GM18511 (cell line): ENCODE data around the gene POU6F1.
"Not testable (repeated sequence)": the region's sequence is repeated elsewhere in the genome, so short reads cannot be mapped to it uniquely, and the experiment has no call there.

Source experiments
- ATAC-seq: cut with Tn5 transposase; IDR thresholded peaks from one replicate; pipeline ENCODE4 v1.9.1; 2021; ENCODE audit warnings: mild to moderate bottlenecking, moderate library complexity; ENCODE audit not compliant: unreplicated experiment

POU6F1 gene

GRCh38 chr12:51227962-51228361 lies 10.1 kb upstream of the POU6F1 start:
- ATAC-seq = no peak

GRCh38 chr12:51227112-51227511 lies 9.2 kb upstream of the POU6F1 start:
- not testable (repeated sequence) for ATAC-seq

- no peak for ATAC-seq
Measured at GRCh38 chr12:51225771-51226170, 7.9 kb upstream of the POU6F1 start.

GRCh38 chr12:51225234-51225633 lies 7.4 kb upstream of the POU6F1 start:
- no peak for ATAC-seq

GRCh38 chr12:51224625-51225024 lies 6.8 kb upstream of the POU6F1 start:
- ATAC-seq = no peak

- no peak for ATAC-seq
Measured at GRCh38 chr12:51222461-51222860, 4.6 kb upstream of the POU6F1 start.

- not testable (repeated sequence) for ATAC-seq
Measured at GRCh38 chr12:51219857-51220256, 2.0 kb upstream of the POU6F1 start.

GRCh38 chr12:51219322-51219721 lies 1.5 kb upstream of the POU6F1 start:
- ATAC-seq = no peak

- no peak for ATAC-seq
Measured at GRCh38 chr12:51218607-51219161, 822 bp upstream of the POU6F1 start.

GRCh38 chr12:51217133-51217967 lies 512 bp downstream of the POU6F1 start:
- peak; percentile 57 for ATAC-seq

- no peak for ATAC-seq
Measured at GRCh38 chr12:51216642-51217041, 1.2 kb downstream of the POU6F1 start.

GRCh38 chr12:51214895-51215294 lies 3.0 kb downstream of the POU6F1 start:
- no peak for ATAC-seq

GRCh38 chr12:51210690-51211395 lies 7.0 kb downstream of the POU6F1 start:
- ATAC-seq = no peak

- no peak for ATAC-seq
Measured at GRCh38 chr12:51209259-51209658, 8.6 kb downstream of the POU6F1 start.

- ATAC-seq = no peak
Measured at GRCh38 chr12:51208016-51208660, 9.7 kb downstream of the POU6F1 start.

GRCh38 chr12:51205350-51205749 lies 12.5 kb downstream of the POU6F1 start:
- ATAC-seq = no peak

- ATAC-seq = no peak
Measured at GRCh38 chr12:51202718-51203117, 15.1 kb downstream of the POU6F1 start.

GRCh38 chr12:51200806-51201205 lies 17.1 kb downstream of the POU6F1 start:
- ATAC-seq = no peak

- ATAC-seq = no peak
Measured at GRCh38 chr12:51200156-51200555, 17.7 kb downstream of the POU6F1 start.

GRCh38 chr12:51199366-51199945 lies 18.4 kb downstream of the POU6F1 start:
- ATAC-seq = no peak
